Body of pancreas (tissue), 4 donors: ENCODE measurements around the gene RRN3. TPM values are rescaled to one million over a fixed set of nuclear protein-coding genes. Genes with fewer than 3 reads are reported as not detected.
A peak's percentile ranks its signal among the peaks of the same experiment; 100 is the strongest.

ENCODE experiments used
- ATAC-seq: fragments of 150-250 bp; one replicate; pipeline ENCODE4 v1.9.1; 2016
- DNase-seq, 4 donors: peaks; one replicate each; pipeline ENCODE4 v3.0.0-alpha.2; 2019
- H3K27ac ChIP-seq, 4 donors: fragments of 200-600 bp; sonication (generic); 1 replicate in 3 of 4; 2 replicates in 1 of 4; pipeline versions ENCODE4 v1.5.1 to v1.6.1; 2016 to 2019; ENCODE audit warnings: mild to moderate bottlenecking in 1 of 4, mixed read lengths in 1 of 4, moderate library complexity in 1 of 4
- H3K27me3 ChIP-seq, 2 donors: fragments of 200-600 bp; sonication (generic); one replicate each; pipeline ENCODE4 v1.6.0; 2016; ENCODE audit warnings: mild to moderate bottlenecking in 1 of 2
- H3K36me3 ChIP-seq, 2 donors: fragments of 200-600 bp; sonication (generic); replicated peaks in 1 of 2; 2 replicates each; pipeline ENCODE4 v1.5.1; 2016; ENCODE audit warnings: low read depth in 2 of 2; ENCODE audit not compliant: insufficient read depth in 1 of 2
- H3K4me1 ChIP-seq: fragments of 200-600 bp; sonication (generic); one replicate; pipeline ENCODE4 v1.6.0; 2016
- H3K4me3 ChIP-seq, 2 donors: fragments of 200-600 bp; sonication (generic); 1 replicate in 1 of 2; 2 replicates in 1 of 2; pipeline ENCODE4 v1.5.1; 2016 to 2019
- H3K9me3 ChIP-seq, 3 donors: fragments of 200-600 bp; sonication (generic); 1 replicate in 2 of 3; 2 replicates in 1 of 3; pipeline ENCODE4 v1.5.1; 2016
- CTCF ChIP-seq, 7 experiments: fragments of 450-650 bp in 4 of 7; fragments of 200-600 bp in 3 of 7; sonication (generic) in 3 of 7; IDR thresholded peaks; one replicate each; pipeline ENCODE4 v1.5.1; 2016 to 2019; ENCODE audit warnings: antibody characterized with exemption in 7 of 7
- POLR2A ChIP-seq, 3 donors: fragments of 450-650 bp; IDR thresholded peaks; one replicate each; pipeline ENCODE4 v1.6.1; 2016; ENCODE audit warnings: antibody characterized with exemption in 3 of 3, mild to moderate bottlenecking in 2 of 3
- WGBS, 2 donors: methylation state at CpG; one replicate each; pipeline ENCODE4 v1.1.5; 2017; 5-methylcytosine and 5-hydroxymethylcytosine counted together
- intact Hi-C: fragments of 100-400 bp; cut with DNase I; formaldehyde crosslinking; loops from one replicate; pipeline ENCODE4 v1.15.1; 2023
- total RNA-seq, 2 donors: library from RNA; depleted of rRNA; stranded (reverse); fragments of >200 nt; gene quantifications; one replicate each; pipeline ENCODE4 v1.1.0, GENCODE V29; 2016

RRN3 gene
- total RNA-seq, 2 donors from 2014 or later = 12.2 to 12.5 TPM

- peak in 3 of 4 donors; percentile 57 to 72 (median 60) for DNase-seq
- no peak overlapping the region for H3K4me3 ChIP-seq
- no peaks in the 10 kb centered on the region for H3K27me3 ChIP-seq
- peaks cover 5% of the 10 kb centered on the region for H3K4me1 ChIP-seq
- 68 to 76% methylated on average over 15 of the region's 16 CpGs for WGBS, 2 donors
- ATAC-seq = peak; percentile 43
- intact Hi-C loops = no loop called here
- no peak overlapping the region for H3K27ac ChIP-seq
- peaks cover 0 to 26% of the 10 kb centered on the region in 2 donors for H3K36me3 ChIP-seq
- no peak for TF ChIP-seq CTCF (IDR thresholded peaks at IDR 0.05)
- TF ChIP-seq POLR2A (IDR thresholded peaks at IDR 0.05) = no peak
- no peaks in the 10 kb centered on the region for H3K9me3 ChIP-seq
These were observed 52.6 kb downstream of the RRN3 start for GRCh38 chr16:15041271-15042004.

- DNase-seq = no peak
- no peaks in the 10 kb centered on the region for H3K9me3 ChIP-seq
- no peaks in the 10 kb centered on the region for H3K4me1 ChIP-seq
- 89 to 93% methylated on average over 9 of the region's 9 CpGs for WGBS, 2 donors
- no peak overlapping the region for H3K4me3 ChIP-seq
- no peak for ATAC-seq
- intact Hi-C loops = no loop called here
- H3K36me3 ChIP-seq = peaks cover 9 to 43% of the 10 kb centered on the region in 2 donors
- TF ChIP-seq CTCF (IDR thresholded peaks at IDR 0.05) (no peak), POLR2A (IDR thresholded peaks at IDR 0.05) (no peak)
- no peak overlapping the region for H3K27ac ChIP-seq
- H3K27me3 ChIP-seq = no peaks in the 10 kb centered on the region
These were observed 55.4 kb downstream of the RRN3 start for GRCh38 chr16:15038689-15039088.

GRCh38 chr16:15037745-15038144 is 56.3 kb downstream of the RRN3 start:
- Histone ChIP-seq H3K27ac (no peak overlapping the region), H3K4me3 (no peak overlapping the region), H3K27me3 (no peaks in the 10 kb centered on the region), H3K36me3 (peaks cover 9 to 52% of the 10 kb centered on the region in 2 donors), H3K9me3 (no peaks in the 10 kb centered on the region), H3K4me1 (no peaks in the 10 kb centered on the region)
- no peak for ATAC-seq
- 84 to 88% methylated on average over 4 of the region's 4 CpGs for WGBS, 2 donors
- no peak for DNase-seq
- intact Hi-C loops = no loop called here
- TF ChIP-seq CTCF (IDR thresholded peaks at IDR 0.05) (no peak), POLR2A (IDR thresholded peaks at IDR 0.05) (no peak)

GRCh38 chr16:15037003-15037402 is 57.1 kb downstream of the RRN3 start:
- DNase-seq (no peak), ATAC-seq (no peak)
- no peaks in the 10 kb centered on the region for H3K4me1 ChIP-seq
- no peak overlapping the region for H3K4me3 ChIP-seq
- peaks cover 9 to 59% of the 10 kb centered on the region in 2 donors for H3K36me3 ChIP-seq
- TF ChIP-seq POLR2A (IDR thresholded peaks at IDR 0.05) = no peak
- TF ChIP-seq CTCF (IDR thresholded peaks at IDR 0.05) = no peak
- 87 to 91% methylated on average over 10 of the region's 10 CpGs for WGBS, 2 donors
- no peaks in the 10 kb centered on the region for H3K27me3 ChIP-seq
- intact Hi-C loops = no loop called here
- no peak overlapping the region for H3K27ac ChIP-seq
- H3K9me3 ChIP-seq = no peaks in the 10 kb centered on the region
